ENCODE data around the gene FLNB. TPM values are rescaled to one million over a fixed set of nuclear protein-coding genes. Genes with fewer than 3 reads are reported as not detected.
A peak's percentile ranks its signal among the peaks of the same experiment; 100 is the strongest.

FLNB gene
- total and polyA plus RNA-seq, 2 of the 13 experiments (the other 11 are each of a cell fraction or from before 2014, with no cell fraction given) = 106 to 130 TPM

- TF ChIP-seq, protein P1, sequence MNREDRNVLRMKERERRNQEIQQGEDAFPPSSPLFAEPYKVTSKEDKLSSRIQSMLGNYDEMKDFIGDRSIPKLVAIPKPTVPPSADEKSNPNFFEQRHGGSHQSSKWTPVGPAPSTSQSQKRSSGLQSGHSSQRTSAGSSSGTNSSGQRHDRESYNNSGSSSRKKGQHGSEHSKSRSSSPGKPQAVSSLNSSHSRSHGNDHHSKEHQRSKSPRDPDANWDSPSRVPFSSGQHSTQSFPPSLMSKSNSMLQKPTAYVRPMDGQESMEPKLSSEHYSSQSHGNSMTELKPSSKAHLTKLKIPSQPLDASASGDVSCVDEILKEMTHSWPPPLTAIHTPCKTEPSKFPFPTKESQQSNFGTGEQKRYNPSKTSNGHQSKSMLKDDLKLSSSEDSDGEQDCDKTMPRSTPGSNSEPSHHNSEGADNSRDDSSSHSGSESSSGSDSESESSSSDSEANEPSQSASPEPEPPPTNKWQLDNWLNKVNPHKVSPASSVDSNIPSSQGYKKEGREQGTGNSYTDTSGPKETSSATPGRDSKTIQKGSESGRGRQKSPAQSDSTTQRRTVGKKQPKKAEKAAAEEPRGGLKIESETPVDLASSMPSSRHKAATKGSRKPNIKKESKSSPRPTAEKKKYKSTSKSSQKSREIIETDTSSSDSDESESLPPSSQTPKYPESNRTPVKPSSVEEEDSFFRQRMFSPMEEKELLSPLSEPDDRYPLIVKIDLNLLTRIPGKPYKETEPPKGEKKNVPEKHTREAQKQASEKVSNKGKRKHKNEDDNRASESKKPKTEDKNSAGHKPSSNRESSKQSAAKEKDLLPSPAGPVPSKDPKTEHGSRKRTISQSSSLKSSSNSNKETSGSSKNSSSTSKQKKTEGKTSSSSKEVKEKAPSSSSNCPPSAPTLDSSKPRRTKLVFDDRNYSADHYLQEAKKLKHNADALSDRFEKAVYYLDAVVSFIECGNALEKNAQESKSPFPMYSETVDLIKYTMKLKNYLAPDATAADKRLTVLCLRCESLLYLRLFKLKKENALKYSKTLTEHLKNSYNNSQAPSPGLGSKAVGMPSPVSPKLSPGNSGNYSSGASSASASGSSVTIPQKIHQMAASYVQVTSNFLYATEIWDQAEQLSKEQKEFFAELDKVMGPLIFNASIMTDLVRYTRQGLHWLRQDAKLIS (CRISPR knock-in tag; IDR thresholded peaks at IDR 0.05) = 0 out of 2 replicates have a peak, but pooled peaks have one; percentile 35
- TF ChIP-seq POGZ (CRISPR knock-in tag; IDR thresholded peaks at IDR 0.05) = peak; percentile 49; the same call in 1 of the 2 replicates
- TF ChIP-seq, protein P2, sequence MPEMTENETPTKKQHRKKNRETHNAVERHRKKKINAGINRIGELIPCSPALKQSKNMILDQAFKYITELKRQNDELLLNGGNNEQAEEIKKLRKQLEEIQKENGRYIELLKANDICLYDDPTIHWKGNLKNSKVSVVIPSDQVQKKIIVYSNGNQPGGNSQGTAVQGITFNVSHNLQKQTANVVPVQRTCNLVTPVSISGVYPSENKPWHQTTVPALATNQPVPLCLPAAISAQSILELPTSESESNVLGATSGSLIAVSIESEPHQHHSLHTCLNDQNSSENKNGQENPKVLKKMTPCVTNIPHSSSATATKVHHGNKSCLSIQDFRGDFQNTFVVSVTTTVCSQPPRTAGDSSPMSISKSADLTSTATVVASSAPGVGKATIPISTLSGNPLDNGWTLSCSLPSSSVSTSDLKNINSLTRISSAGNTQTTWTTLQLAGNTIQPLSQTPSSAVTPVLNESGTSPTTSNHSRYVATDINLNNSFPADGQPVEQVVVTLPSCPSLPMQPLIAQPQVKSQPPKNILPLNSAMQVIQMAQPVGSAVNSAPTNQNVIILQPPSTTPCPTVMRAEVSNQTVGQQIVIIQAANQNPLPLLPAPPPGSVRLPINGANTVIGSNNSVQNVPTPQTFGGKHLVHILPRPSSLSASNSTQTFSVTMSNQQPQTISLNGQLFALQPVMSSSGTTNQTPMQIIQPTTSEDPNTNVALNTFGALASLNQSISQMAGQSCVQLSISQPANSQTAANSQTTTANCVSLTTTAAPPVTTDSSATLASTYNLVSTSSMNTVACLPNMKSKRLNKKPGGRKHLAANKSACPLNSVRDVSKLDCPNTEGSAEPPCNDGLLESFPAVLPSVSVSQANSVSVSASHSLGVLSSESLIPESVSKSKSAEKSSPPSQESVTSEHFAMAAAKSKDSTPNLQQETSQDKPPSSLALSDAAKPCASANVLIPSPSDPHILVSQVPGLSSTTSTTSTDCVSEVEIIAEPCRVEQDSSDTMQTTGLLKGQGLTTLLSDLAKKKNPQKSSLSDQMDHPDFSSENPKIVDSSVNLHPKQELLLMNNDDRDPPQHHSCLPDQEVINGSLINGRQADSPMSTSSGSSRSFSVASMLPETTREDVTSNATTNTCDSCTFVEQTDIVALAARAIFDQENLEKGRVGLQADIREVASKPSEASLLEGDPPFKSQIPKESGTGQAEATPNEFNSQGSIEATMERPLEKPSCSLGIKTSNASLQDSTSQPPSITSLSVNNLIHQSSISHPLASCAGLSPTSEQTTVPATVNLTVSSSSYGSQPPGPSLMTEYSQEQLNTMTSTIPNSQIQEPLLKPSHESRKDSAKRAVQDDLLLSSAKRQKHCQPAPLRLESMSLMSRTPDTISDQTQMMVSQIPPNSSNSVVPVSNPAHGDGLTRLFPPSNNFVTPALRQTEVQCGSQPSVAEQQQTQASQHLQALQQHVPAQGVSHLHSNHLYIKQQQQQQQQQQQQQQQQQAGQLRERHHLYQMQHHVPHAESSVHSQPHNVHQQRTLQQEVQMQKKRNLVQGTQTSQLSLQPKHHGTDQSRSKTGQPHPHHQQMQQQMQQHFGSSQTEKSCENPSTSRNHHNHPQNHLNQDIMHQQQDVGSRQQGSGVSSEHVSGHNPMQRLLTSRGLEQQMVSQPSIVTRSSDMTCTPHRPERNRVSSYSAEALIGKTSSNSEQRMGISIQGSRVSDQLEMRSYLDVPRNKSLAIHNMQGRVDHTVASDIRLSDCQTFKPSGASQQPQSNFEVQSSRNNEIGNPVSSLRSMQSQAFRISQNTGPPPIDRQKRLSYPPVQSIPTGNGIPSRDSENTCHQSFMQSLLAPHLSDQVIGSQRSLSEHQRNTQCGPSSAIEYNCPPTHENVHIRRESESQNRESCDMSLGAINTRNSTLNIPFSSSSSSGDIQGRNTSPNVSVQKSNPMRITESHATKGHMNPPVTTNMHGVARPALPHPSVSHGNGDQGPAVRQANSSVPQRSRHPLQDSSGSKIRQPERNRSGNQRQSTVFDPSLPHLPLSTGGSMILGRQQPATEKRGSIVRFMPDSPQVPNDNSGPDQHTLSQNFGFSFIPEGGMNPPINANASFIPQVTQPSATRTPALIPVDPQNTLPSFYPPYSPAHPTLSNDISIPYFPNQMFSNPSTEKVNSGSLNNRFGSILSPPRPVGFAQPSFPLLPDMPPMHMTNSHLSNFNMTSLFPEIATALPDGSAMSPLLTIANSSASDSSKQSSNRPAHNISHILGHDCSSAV (CRISPR knock-in tag; IDR thresholded peaks at IDR 0.05; ENCODE audit: borderline replicate concordance) = no peak
- no peak for TF ChIP-seq ZFP62 (CRISPR knock-in tag; IDR thresholded peaks at IDR 0.05)
- no peak for TF ChIP-seq SKI (IDR thresholded peaks at IDR 0.05; ENCODE audit: partially characterized antibody)
- TF ChIP-seq ZNF10 (CRISPR knock-in tag; IDR thresholded peaks at IDR 0.05; ENCODE audit: borderline replicate concordance, low read depth) = no peak
- TF ChIP-seq ZNF724P (CRISPR knock-in tag; IDR thresholded peaks at IDR 0.05; ENCODE audit: borderline replicate concordance) = no peak; the same call in 1 of the 2 replicates
- TF ChIP-seq ZNF549 (CRISPR knock-in tag; IDR thresholded peaks at IDR 0.05) = 0 out of 2 replicates have a peak, but pooled peaks have one; percentile 50
- TF ChIP-seq SNAI1 (CRISPR knock-in tag; IDR thresholded peaks at IDR 0.05; ENCODE audit: borderline replicate concordance) = no peak
- TF ChIP-seq ZNF251 (CRISPR knock-in tag; IDR thresholded peaks at IDR 0.05) = peak; percentile 56; the same call in 1 of the 2 replicates
- no peak for TF ChIP-seq MTA3 (CRISPR knock-in tag; IDR thresholded peaks at IDR 0.05)
- no peak for TF ChIP-seq ZNF598 (CRISPR knock-in tag; IDR thresholded peaks at IDR 0.05; ENCODE audit: borderline replicate concordance)
- TF ChIP-seq ZBTB38 (CRISPR knock-in tag; IDR thresholded peaks at IDR 0.05) = no peak; the same call in 1 of the 2 replicates
- TF ChIP-seq, protein P3, sequence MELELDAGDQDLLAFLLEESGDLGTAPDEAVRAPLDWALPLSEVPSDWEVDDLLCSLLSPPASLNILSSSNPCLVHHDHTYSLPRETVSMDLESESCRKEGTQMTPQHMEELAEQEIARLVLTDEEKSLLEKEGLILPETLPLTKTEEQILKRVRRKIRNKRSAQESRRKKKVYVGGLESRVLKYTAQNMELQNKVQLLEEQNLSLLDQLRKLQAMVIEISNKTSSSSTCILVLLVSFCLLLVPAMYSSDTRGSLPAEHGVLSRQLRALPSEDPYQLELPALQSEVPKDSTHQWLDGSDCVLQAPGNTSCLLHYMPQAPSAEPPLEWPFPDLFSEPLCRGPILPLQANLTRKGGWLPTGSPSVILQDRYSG (CRISPR knock-in tag; IDR thresholded peaks at IDR 0.05) = peak; percentile 75; the same call in 1 of the 2 replicates
- no peak for TF ChIP-seq CENPX (CRISPR knock-in tag; IDR thresholded peaks at IDR 0.05)
- peak; percentile 92 for TF ChIP-seq BORCS8-MEF2B (CRISPR knock-in tag; IDR thresholded peaks at IDR 0.05)
Measured at GRCh38 chr3:58008141-58009025, at the start of gene FLNB (continued).
